NCI-H1930 (cell line): ENCODE data around the gene SBF1.
"Not testable (repeated sequence)": the region's sequence is repeated elsewhere in the genome, so short reads cannot be mapped to it uniquely, and the experiment has no call there.

Source experiments
- DNase-seq, 2 experiments: peaks; one replicate each; lab custom pipeline; 2025; lab: John Stamatoyannopoulos, UW

SBF1 gene

GRCh38 chr22:50445071-50445879 lies 29.6 kb downstream of the SBF1 start:
- no peak for DNase-seq

- DNase-seq, result no peak
Observed at GRCh38 chr22:50444663-50445062, 30.2 kb downstream of the SBF1 start.

GRCh38 chr22:50443801-50444625 lies 30.8 kb downstream of the SBF1 start:
- no peak for DNase-seq

- DNase-seq, result no peak
Observed at GRCh38 chr22:50443197-50443596, 31.6 kb downstream of the SBF1 start.

GRCh38 chr22:50441428-50441993 lies 33.3 kb downstream of the SBF1 start:
- DNase-seq, result no peak

GRCh38 chr22:50440544-50441249 lies 34.1 kb downstream of the SBF1 start:
- no peak for DNase-seq

GRCh38 chr22:50439871-50440331 lies 34.9 kb downstream of the SBF1 start:
- DNase-seq, result no peak

- no peak for DNase-seq
Observed at GRCh38 chr22:50439314-50439870, 35.4 kb downstream of the SBF1 start.

- DNase-seq, result no peak
Observed at GRCh38 chr22:50438305-50439275, 36.2 kb downstream of the SBF1 start.

GRCh38 chr22:50437511-50438304 lies 37.1 kb downstream of the SBF1 start:
- DNase-seq, result no peak

GRCh38 chr22:50436841-50437341 lies 37.9 kb downstream of the SBF1 start:
- no peak for DNase-seq

- DNase-seq, result no peak
Observed at GRCh38 chr22:50436015-50436830, 38.6 kb downstream of the SBF1 start.

GRCh38 chr22:50435291-50436014 lies 39.4 kb downstream of the SBF1 start:
- no peak for DNase-seq

GRCh38 chr22:50434849-50435248 lies 40.0 kb downstream of the SBF1 start:
- no peak for DNase-seq

GRCh38 chr22:50432877-50433510 lies 41.8 kb downstream of the SBF1 start:
- DNase-seq, result not testable (repeated sequence)

GRCh38 chr22:50432131-50432876 lies 42.5 kb downstream of the SBF1 start:
- no peak for DNase-seq
